ENCODE results near the gene SLC22A2.

Gene SLC22A2

DNA sequence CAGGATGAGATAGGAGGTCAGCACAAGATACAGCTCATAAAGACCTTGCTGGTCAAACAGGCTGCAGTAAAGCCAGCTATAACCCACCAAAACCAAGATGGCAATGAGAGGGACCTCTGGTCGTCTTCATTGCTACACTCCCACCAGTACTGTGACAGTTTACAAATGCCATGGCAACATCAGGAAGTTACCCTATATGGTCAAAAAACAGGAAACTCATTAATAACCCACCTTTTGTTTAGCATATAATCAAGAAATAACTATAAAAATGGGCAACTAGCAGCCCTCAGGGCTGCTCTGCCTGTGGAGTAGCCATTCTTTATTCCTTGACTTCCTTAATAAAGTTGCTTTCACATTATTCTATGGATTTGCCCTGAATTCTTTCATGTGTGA, 30.9 kb downstream of the SLC22A2 start:
- Histone ChIP-seq H4K20me1 (ENCODE audit: insufficient read depth, low read length) (no peaks in the 10 kb centered on the region), H3K79me2 (ENCODE audit: insufficient read depth, low read length) (no peaks in the 10 kb centered on the region), H3K36me3 (ENCODE audit: insufficient read depth, low read length) (no peaks in the 10 kb centered on the region), H3K4me2 (ENCODE audit: insufficient read depth, low read length) (no peak overlapping the region), H3K27me3 (ENCODE audit: insufficient read depth, low read length, poor library complexity) (no peaks in the 10 kb centered on the region), H3K9ac (ENCODE audit: low read depth, low read length) (no peak overlapping the region), H3K27ac (ENCODE audit: low read length) (no peak overlapping the region), H3K4me1 (ENCODE audit: insufficient read depth, low read length) (no peaks in the 10 kb centered on the region), H2AFZ (ENCODE audit: low read depth, low read length) (no peak overlapping the region), H3K4me3 (ENCODE audit: low read depth in 1 of 2, low read length in 2 of 2) (no peak overlapping the region), H3K9me3 (ENCODE audit: insufficient read depth, low read length, severe bottlenecking) (no peaks in the 10 kb centered on the region)
- DNase-seq (no peak), ATAC-seq (ENCODE audit: insufficient read depth, low read depth) (no peak)
- no peak for TF ChIP-seq EZH2 (IDR thresholded peaks at IDR 0.05; ENCODE audit: borderline replicate concordance, low read depth, low read length, severe bottlenecking)
- TF ChIP-seq, protein P1, sequence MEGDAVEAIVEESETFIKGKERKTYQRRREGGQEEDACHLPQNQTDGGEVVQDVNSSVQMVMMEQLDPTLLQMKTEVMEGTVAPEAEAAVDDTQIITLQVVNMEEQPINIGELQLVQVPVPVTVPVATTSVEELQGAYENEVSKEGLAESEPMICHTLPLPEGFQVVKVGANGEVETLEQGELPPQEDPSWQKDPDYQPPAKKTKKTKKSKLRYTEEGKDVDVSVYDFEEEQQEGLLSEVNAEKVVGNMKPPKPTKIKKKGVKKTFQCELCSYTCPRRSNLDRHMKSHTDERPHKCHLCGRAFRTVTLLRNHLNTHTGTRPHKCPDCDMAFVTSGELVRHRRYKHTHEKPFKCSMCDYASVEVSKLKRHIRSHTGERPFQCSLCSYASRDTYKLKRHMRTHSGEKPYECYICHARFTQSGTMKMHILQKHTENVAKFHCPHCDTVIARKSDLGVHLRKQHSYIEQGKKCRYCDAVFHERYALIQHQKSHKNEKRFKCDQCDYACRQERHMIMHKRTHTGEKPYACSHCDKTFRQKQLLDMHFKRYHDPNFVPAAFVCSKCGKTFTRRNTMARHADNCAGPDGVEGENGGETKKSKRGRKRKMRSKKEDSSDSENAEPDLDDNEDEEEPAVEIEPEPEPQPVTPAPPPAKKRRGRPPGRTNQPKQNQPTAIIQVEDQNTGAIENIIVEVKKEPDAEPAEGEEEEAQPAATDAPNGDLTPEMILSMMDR (IDR thresholded peaks at IDR 0.05; ENCODE audit: borderline replicate concordance, extremely low read depth, low read length, poor library complexity, severe bottlenecking) = no peak

DNA sequence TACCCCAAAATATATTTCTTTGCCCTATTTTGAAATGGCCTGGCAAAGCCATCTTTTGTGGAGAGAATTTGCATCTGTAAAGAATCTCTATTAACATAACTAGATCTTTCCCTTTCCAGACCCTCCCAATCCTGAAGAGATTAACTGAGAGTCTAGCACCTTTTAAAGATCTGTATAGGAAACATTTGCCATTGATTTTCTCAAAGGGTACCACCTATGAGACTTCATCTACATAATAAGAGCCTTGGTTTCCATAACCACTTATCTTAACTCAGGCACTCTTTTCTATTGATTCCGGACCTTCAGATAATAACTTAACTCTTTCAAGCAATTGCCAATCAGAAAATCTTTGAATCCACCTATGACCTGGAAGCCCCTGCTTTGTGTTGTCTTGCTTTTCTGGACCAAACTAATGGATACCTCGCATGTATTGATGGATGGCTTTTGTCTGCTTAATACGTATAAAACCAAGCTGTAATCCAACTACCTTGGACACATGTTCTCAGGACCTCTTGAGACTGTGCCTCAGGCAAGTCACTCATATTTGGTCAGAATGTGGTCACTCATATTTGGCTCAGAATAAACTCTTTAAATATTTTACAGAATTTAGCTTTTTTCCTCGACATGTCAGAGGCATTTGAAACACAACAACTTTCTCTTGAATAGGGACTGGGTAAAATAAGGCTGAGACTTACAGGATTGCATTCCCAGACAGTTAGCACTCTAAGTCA, 31.4 kb downstream of the SLC22A2 start:
- no peaks in the 10 kb centered on the region for H3K36me3 ChIP-seq (ENCODE audit: insufficient read depth, low read length)
- H3K4me1 ChIP-seq (ENCODE audit: insufficient read depth, low read length) = no peaks in the 10 kb centered on the region
- DNase-seq (no peak), ATAC-seq (ENCODE audit: insufficient read depth, low read depth) (no peak)
- H3K9ac ChIP-seq (ENCODE audit: low read depth, low read length) = no peak overlapping the region
- no peaks in the 10 kb centered on the region for H4K20me1 ChIP-seq (ENCODE audit: insufficient read depth, low read length)
- no peaks in the 10 kb centered on the region for H3K27me3 ChIP-seq (ENCODE audit: insufficient read depth, low read length, poor library complexity)
- no peak overlapping the region for H3K27ac ChIP-seq (ENCODE audit: low read length)
- H3K4me3 ChIP-seq (ENCODE audit: low read depth in 1 of 2, low read length in 2 of 2) = no peak overlapping the region
- H3K79me2 ChIP-seq (ENCODE audit: insufficient read depth, low read length) = no peaks in the 10 kb centered on the region
- no peak for TF ChIP-seq EZH2 (IDR thresholded peaks at IDR 0.05; ENCODE audit: borderline replicate concordance, low read depth, low read length, severe bottlenecking)
- TF ChIP-seq, protein P1 (IDR thresholded peaks at IDR 0.05; ENCODE audit: borderline replicate concordance, extremely low read depth, low read length, poor library complexity, severe bottlenecking) = no peak
- H3K4me2 ChIP-seq (ENCODE audit: insufficient read depth, low read length) = no peak overlapping the region
- no peaks in the 10 kb centered on the region for H3K9me3 ChIP-seq (ENCODE audit: insufficient read depth, low read length, severe bottlenecking)
- H2AFZ ChIP-seq (ENCODE audit: low read depth, low read length) = no peak overlapping the region

DNA sequence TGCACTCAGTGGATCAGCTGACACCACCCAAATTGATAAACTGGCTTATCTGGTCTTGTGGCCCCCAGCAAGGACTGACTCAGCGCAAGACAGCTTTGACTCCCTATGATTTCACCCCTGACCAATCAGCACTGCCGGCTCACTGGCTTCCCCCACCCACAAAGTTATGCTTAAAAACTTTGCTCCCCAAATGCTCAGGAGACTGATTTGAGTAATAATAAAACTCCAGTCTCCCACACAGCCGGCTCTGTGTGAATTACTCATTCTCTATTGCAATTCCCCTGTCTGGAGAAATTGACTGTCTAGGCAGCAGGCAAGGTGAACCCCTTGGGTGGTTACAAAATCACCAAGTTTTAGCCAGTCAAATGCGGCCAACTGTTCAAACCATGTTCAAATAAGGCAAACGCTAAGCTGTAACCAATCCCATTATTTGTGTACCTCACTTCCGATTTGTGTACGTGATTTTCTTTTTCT, 32.5 kb downstream of the SLC22A2 start:
- no peak overlapping the region for H3K4me3 ChIP-seq (ENCODE audit: low read depth in 1 of 2, low read length in 2 of 2)
- H3K4me2 ChIP-seq (ENCODE audit: insufficient read depth, low read length) = no peak overlapping the region
- no peak overlapping the region for H2AFZ ChIP-seq (ENCODE audit: low read depth, low read length)
- DNase-seq = no peak
- no peak for TF ChIP-seq EZH2 (IDR thresholded peaks at IDR 0.05; ENCODE audit: borderline replicate concordance, low read depth, low read length, severe bottlenecking)
- TF ChIP-seq, protein P1 (IDR thresholded peaks at IDR 0.05; ENCODE audit: borderline replicate concordance, extremely low read depth, low read length, poor library complexity, severe bottlenecking) = no peak
- no peak overlapping the region for H3K9ac ChIP-seq (ENCODE audit: low read depth, low read length)
- H3K4me1 ChIP-seq (ENCODE audit: insufficient read depth, low read length) = no peaks in the 10 kb centered on the region
- H3K36me3 ChIP-seq (ENCODE audit: insufficient read depth, low read length) = no peaks in the 10 kb centered on the region
- ATAC-seq (ENCODE audit: insufficient read depth, low read depth) = no peak
- H4K20me1 ChIP-seq (ENCODE audit: insufficient read depth, low read length) = no peaks in the 10 kb centered on the region
- H3K9me3 ChIP-seq (ENCODE audit: insufficient read depth, low read length, severe bottlenecking) = no peaks in the 10 kb centered on the region
- H3K27me3 ChIP-seq (ENCODE audit: insufficient read depth, low read length, poor library complexity) = no peaks in the 10 kb centered on the region
- no peak overlapping the region for H3K27ac ChIP-seq (ENCODE audit: low read length)
- H3K79me2 ChIP-seq (ENCODE audit: insufficient read depth, low read length) = no peaks in the 10 kb centered on the region

Data from DND-41 (cell line).